Stimulated activated CD4-positive, alpha-beta T cell treated with anti-CD3 and anti-CD28 coated beads, Interleukin-1b, Interleukin-23, amount 100 ng/mL, for 4 hours (primary cell): Measurements from ENCODE around the gene LMLN.
"Not testable (repeated sequence)": the region's sequence is repeated elsewhere in the genome, so short reads cannot be mapped to it uniquely, and the experiment has no call there.

Source experiments
- DNase-seq, 2 donors: peaks; one replicate each; pipeline ENCODE4 v3.0.0-alpha.2; 2020; ENCODE audit warnings: low read depth in 2 of 2

Gene LMLN

DNA sequence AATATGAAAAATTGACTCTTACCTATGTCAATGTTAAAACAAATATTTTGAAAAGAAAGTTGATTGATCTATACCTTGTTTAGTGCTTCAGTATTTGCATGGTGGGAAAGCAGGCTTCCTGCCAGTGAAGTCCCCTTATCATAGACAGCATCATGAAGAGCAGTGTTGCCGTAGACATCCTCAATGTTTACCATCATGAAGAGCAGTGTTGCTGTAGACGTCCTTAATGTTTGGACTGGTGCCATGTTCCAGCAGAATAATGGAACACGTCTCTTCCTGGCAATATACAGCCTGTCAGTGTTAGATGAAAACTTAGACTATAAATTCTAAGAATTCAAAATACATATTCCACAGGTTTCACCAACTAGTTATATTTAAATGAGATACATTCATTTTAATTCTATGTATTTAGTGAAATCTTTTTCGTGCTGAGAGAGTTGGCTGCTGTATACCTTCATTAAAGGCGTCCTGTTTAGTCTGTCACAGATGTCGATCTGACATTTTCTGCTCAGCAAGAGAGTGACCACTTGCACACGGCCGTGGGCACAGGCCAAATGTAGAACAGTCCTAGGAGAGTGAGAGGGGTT, 116.8 kb downstream of the LMLN start:
- DNase-seq: no peak

- peak; percentile 38 to 46 for DNase-seq
Observed at GRCh38 chr3:198079771-198080520, 119.9 kb downstream of the LMLN start.

GRCh38 chr3:198080521-198081384, 120.7 kb downstream of the LMLN start:
- DNase-seq: peak; percentile 58 to 74

DNA sequence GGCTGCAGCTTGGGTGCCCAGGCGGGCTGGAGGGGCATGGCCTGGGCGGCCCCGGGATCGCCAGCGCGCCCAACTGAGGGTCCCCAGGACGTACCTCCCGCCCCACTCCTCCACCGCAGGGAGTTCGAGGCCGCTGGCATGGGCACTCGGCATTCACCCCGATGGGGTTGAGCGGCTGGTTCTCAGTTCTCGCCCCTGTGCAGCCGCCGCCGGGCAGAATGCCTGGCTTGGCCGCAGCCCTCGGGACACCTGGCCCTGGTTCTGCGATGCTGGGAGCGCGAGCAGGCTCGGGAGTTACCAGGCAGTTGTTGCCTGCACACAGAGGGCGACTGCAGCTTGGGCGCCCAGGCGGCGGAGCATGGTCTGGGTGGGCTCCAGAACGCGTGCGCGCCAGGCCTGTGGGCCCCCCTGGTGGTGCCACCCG, 121.4 kb downstream of the LMLN start:
- no peak for DNase-seq

DNA sequence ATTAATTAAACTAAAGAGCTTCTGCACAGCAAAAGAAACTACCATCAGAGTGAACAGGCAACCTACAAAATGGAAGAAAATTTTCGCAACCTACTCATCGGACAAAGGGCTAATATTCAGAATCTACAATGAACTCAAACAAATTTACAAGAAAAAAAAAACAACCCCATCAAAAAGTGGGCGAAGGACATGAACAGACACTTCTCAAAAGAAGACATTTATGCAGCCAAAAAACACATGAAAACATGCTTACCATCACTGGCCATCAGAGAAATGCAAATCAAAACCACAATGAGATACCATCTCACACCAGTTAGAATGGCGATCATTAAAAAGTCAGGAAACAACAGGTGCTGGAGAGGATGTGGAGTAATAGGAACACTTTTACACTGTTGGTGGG, 122.2 kb downstream of the LMLN start:
- DNase-seq: not testable (repeated sequence)

GRCh38 chr3:198088421-198088955, 128.5 kb downstream of the LMLN start:
- no peak for DNase-seq

DNA sequence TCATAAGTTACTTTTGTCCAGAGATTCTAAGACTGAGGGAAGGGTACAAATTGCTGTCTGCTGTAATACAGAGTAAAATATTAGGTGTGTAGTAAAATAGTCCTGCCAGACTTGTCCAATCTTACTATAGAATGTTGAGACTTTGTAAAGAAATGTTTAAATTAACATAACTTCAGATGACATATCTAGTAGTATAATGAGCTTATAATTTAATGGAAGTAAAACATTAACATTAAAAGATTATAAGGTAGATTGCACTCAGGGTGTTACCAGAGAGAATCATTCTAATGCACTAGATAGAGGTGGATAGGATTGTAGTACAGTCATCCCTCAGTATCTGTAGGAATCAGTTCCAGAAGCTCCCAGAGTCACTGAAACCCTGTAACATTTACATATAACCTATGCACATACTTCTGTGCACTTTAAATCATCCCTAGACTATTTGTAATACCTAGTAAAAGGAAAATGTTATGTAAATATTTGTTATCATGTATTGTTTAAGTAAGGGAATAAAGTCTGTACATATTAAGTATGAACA, 130.8 kb downstream of the LMLN start:
- no peak for DNase-seq

GRCh38 chr3:198092276-198092675, 132.3 kb downstream of the LMLN start:
- DNase-seq: no peak

- DNase-seq: no peak
Observed at GRCh38 chr3:198093112-198093679, 133.2 kb downstream of the LMLN start.
